Mesodermal cell (in vitro differentiated cells): ENCODE measurements around the gene HECTD1.

Source experiments
- H3K27ac ChIP-seq: 2 replicates; pipeline ENCODE4 v1.7.0; 2013; ENCODE audit warnings: mild to moderate bottlenecking, low read depth, low read length, moderate library complexity; ENCODE audit not compliant: severe bottlenecking
- H3K36me3 ChIP-seq: 2 replicates; pipeline ENCODE4 v1.7.1; 2013; ENCODE audit warnings: mild to moderate bottlenecking, low read length, moderate library complexity; ENCODE audit not compliant: control insufficient read depth, insufficient read depth
- H3K4me1 ChIP-seq: one replicate; pipeline ENCODE4 v1.7.1; 2013; ENCODE audit warnings: mild to moderate bottlenecking, low read length; ENCODE audit not compliant: insufficient read depth, control insufficient read depth, poor library complexity, severe bottlenecking
- H3K4me3 ChIP-seq: 2 replicates; pipeline ENCODE4 v1.7.0; 2013; ENCODE audit warnings: low read length, control low read depth, mild to moderate bottlenecking; ENCODE audit not compliant: insufficient read depth, poor library complexity, severe bottlenecking; ENCODE audit errors: extremely low read depth
- H3K9me3 ChIP-seq: 2 replicates; pipeline ENCODE4 v1.7.1; 2013; ENCODE audit warnings: mild to moderate bottlenecking, low read length, moderate library complexity; ENCODE audit not compliant: control insufficient read depth
- WGBS, 2 experiments: methylation state at CpG; one replicate each; pipeline ENCODE4 v1.1.5; 2013; ENCODE audit warnings: missing lambda C conversion rate in 2 of 2; ENCODE audit not compliant: insufficient coverage in 2 of 2; 5-methylcytosine and 5-hydroxymethylcytosine counted together

The HECTD1 gene

GRCh38 chr14:31051023-31051422, 156.6 kb downstream of the HECTD1 start:
- Histone ChIP-seq H3K4me3 (no peak overlapping the region), H3K27ac (no peak overlapping the region), H3K9me3 (no peaks in the 10 kb centered on the region), H3K36me3 (no peaks in the 10 kb centered on the region), H3K4me1 (no peaks in the 10 kb centered on the region)
- WGBS, 2 experiments = 83 to 100% methylated on average over 2 to 3 of the region's 7 CpGs
